Measurements from ENCODE around the gene TREM1.

Gene TREM1

GRCh38 chr6:41231246-41231645, 55.2 kb downstream of the TREM1 start:
- DNase-seq (ENCODE audit: low read depth, low spot score): no peak
- Histone ChIP-seq H3K9ac (ENCODE audit: insufficient read length, low read depth) (no peak overlapping the region), H3K4me1 (ENCODE audit: insufficient read depth, insufficient read length) (no peaks in the 10 kb centered on the region), H3K4me3 (ENCODE audit: insufficient read length, low read depth) (no peak overlapping the region), H3K27me3 (ENCODE audit: insufficient read depth, insufficient read length) (no peaks in the 10 kb centered on the region), H3K36me3 (ENCODE audit: insufficient read depth, insufficient read length, low read length) (no peaks in the 10 kb centered on the region), H3K9me3 (ENCODE audit: insufficient read depth, low read length) (no peaks in the 10 kb centered on the region)
- TF ChIP-seq YY1 (IDR thresholded peaks at IDR 0.05; ENCODE audit: insufficient read depth, insufficient read length): no peak
- no peak for TF ChIP-seq ZNF274 (IDR thresholded peaks at IDR 0.05; ENCODE audit: low read depth, low read length)
- TF ChIP-seq SUZ12 (IDR thresholded peaks at IDR 0.05; ENCODE audit: extremely low read depth, insufficient read depth, insufficient read length): no peak

DNA sequence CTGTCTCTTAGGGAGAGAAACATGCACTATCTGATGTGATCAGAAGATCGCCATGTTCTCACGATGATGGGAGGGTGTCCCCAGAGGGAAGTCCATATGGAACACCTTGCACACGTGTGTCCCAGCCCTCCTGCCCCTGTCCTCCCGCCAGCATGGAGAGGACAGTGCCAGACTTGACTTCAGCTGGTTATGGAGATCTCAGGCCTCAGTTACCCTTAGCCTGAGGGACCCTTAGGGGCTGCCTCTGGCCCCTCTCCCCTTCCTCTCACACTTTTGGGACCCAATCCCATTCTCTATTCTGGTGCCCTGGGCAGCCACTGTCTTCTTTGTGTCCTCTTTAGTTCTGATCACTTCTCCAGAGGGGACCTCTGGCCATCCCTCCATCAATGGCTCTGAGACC, 56.8 kb downstream of the TREM1 start:
- Histone ChIP-seq H3K9me3 (ENCODE audit: insufficient read depth, low read length) (no peaks in the 10 kb centered on the region), H3K4me3 (ENCODE audit: insufficient read length, low read depth) (no peak overlapping the region), H3K4me1 (ENCODE audit: insufficient read depth, insufficient read length) (no peaks in the 10 kb centered on the region), H3K9ac (ENCODE audit: insufficient read length, low read depth) (no peak overlapping the region), H3K36me3 (ENCODE audit: insufficient read depth, insufficient read length, low read length) (no peaks in the 10 kb centered on the region), H3K27me3 (ENCODE audit: insufficient read depth, insufficient read length) (no peaks in the 10 kb centered on the region)
- no peak for DNase-seq (ENCODE audit: low read depth, low spot score)
- TF ChIP-seq SUZ12 (IDR thresholded peaks at IDR 0.05; ENCODE audit: extremely low read depth, insufficient read depth, insufficient read length) (no peak), ZNF274 (IDR thresholded peaks at IDR 0.05; ENCODE audit: low read depth, low read length) (no peak), YY1 (IDR thresholded peaks at IDR 0.05; ENCODE audit: insufficient read depth, insufficient read length) (no peak)

DNA sequence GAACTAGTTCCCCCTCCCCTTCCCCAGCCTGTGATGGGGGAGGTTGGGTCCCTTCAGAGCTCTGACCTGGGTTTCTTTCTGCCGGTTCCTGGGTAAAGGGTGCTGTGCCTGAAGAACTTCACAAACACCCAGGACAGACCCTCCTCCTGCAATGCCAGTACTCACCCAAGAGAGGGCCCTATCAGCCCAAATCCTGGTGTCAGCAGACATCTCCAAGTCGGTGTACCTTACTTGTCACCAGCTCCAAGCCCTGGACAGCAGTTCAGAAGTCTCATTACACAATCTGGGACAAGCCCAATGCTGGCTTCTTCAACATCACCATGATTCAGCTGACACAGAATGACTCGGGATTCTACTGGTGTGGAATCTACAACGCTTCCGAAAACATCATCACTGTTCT, 57.9 kb downstream of the TREM1 start:
- no peak for TF ChIP-seq YY1 (IDR thresholded peaks at IDR 0.05; ENCODE audit: insufficient read depth, insufficient read length)
- TF ChIP-seq ZNF274 (IDR thresholded peaks at IDR 0.05; ENCODE audit: low read depth, low read length): no peak
- TF ChIP-seq SUZ12 (IDR thresholded peaks at IDR 0.05; ENCODE audit: extremely low read depth, insufficient read depth, insufficient read length): no peak
- DNase-seq (ENCODE audit: low read depth, low spot score): no peak
- Histone ChIP-seq H3K9me3 (ENCODE audit: insufficient read depth, low read length) (no peaks in the 10 kb centered on the region), H3K36me3 (ENCODE audit: insufficient read depth, insufficient read length, low read length) (no peaks in the 10 kb centered on the region), H3K4me1 (ENCODE audit: insufficient read depth, insufficient read length) (no peaks in the 10 kb centered on the region), H3K4me3 (ENCODE audit: insufficient read length, low read depth) (no peak overlapping the region), H3K9ac (ENCODE audit: insufficient read length, low read depth) (no peak overlapping the region), H3K27me3 (ENCODE audit: insufficient read depth, insufficient read length) (no peaks in the 10 kb centered on the region)

- DNase-seq (ENCODE audit: low read depth, low spot score): no peak
- TF ChIP-seq YY1 (IDR thresholded peaks at IDR 0.05; ENCODE audit: insufficient read depth, insufficient read length): no peak
- TF ChIP-seq SUZ12 (IDR thresholded peaks at IDR 0.05; ENCODE audit: extremely low read depth, insufficient read depth, insufficient read length): no peak
- TF ChIP-seq ZNF274 (IDR thresholded peaks at IDR 0.05; ENCODE audit: low read depth, low read length): no peak
- no peaks in the 10 kb centered on the region for H3K27me3 ChIP-seq (ENCODE audit: insufficient read depth, insufficient read length)
- H3K9ac ChIP-seq (ENCODE audit: insufficient read length, low read depth): no peak within 1 kb of the TSS
- H3K9me3 ChIP-seq (ENCODE audit: insufficient read depth, low read length): no peaks in the 10 kb centered on the region
- H3K36me3 ChIP-seq (ENCODE audit: insufficient read depth, insufficient read length, low read length): no peaks in the 10 kb centered on the region
- no peaks in the 10 kb centered on the region for H3K4me1 ChIP-seq (ENCODE audit: insufficient read depth, insufficient read length)
- no peak within 1 kb of the TSS for H3K4me3 ChIP-seq (ENCODE audit: insufficient read length, low read depth)
Observed at GRCh38 chr6:41228096-41228495, 58.4 kb downstream of the TREM1 start, which contains the start of gene TREML4. Gene TREML4 (plus strand): TSS chr6:41228349. CDS start chr6:41228428, 79 bp downstream.

DNA sequence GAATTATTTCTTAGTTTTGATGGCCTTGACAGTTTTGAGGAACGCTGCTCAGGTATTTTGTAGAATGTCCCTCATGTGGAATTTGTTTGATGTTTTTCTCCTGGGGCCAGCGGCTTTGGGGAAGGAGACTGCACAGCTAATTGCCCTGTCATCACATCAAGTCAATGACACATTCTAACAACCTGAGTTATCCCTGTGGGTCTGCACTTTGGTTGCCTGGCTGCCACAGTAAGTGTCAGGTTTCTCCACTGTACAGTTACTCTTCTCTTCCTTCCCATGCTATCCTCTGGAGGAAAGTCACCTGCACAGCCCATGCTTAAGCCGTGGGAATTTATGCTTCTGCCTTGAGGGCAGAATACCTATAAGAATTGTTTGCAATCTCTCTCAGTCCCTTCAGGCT, 59.7 kb downstream of the TREM1 start:
- Histone ChIP-seq H3K9me3 (ENCODE audit: insufficient read depth, low read length) (no peaks in the 10 kb centered on the region), H3K36me3 (ENCODE audit: insufficient read depth, insufficient read length, low read length) (no peaks in the 10 kb centered on the region), H3K27me3 (ENCODE audit: insufficient read depth, insufficient read length) (no peaks in the 10 kb centered on the region), H3K4me3 (ENCODE audit: insufficient read length, low read depth) (no peak overlapping the region), H3K4me1 (ENCODE audit: insufficient read depth, insufficient read length) (no peaks in the 10 kb centered on the region), H3K9ac (ENCODE audit: insufficient read length, low read depth) (no peak overlapping the region)
- no peak for DNase-seq (ENCODE audit: low read depth, low spot score)
- TF ChIP-seq YY1 (IDR thresholded peaks at IDR 0.05; ENCODE audit: insufficient read depth, insufficient read length): no peak
- no peak for TF ChIP-seq ZNF274 (IDR thresholded peaks at IDR 0.05; ENCODE audit: low read depth, low read length)
- no peak for TF ChIP-seq SUZ12 (IDR thresholded peaks at IDR 0.05; ENCODE audit: extremely low read depth, insufficient read depth, insufficient read length)

GRCh38 chr6:41224800-41225199, 61.7 kb downstream of the TREM1 start:
- Histone ChIP-seq H3K36me3 (ENCODE audit: insufficient read depth, insufficient read length, low read length) (no peaks in the 10 kb centered on the region), H3K27me3 (ENCODE audit: insufficient read depth, insufficient read length) (no peaks in the 10 kb centered on the region), H3K4me3 (ENCODE audit: insufficient read length, low read depth) (no peak overlapping the region), H3K9ac (ENCODE audit: insufficient read length, low read depth) (no peak overlapping the region), H3K9me3 (ENCODE audit: insufficient read depth, low read length) (no peaks in the 10 kb centered on the region; the same call in 1 of the 2 replicates), H3K4me1 (ENCODE audit: insufficient read depth, insufficient read length) (no peaks in the 10 kb centered on the region)
- TF ChIP-seq ZNF274 (IDR thresholded peaks at IDR 0.05; ENCODE audit: low read depth, low read length) (no peak), YY1 (IDR thresholded peaks at IDR 0.05; ENCODE audit: insufficient read depth, insufficient read length) (no peak), SUZ12 (IDR thresholded peaks at IDR 0.05; ENCODE audit: extremely low read depth, insufficient read depth, insufficient read length) (no peak)
- no peak for DNase-seq (ENCODE audit: low read depth, low spot score)
